Measurements from ENCODE around the gene HECTD1.
"Not testable (repeated sequence)": the region's sequence is repeated elsewhere in the genome, so short reads cannot be mapped to it uniquely, and the experiment has no call there.

The HECTD1 gene

DNA sequence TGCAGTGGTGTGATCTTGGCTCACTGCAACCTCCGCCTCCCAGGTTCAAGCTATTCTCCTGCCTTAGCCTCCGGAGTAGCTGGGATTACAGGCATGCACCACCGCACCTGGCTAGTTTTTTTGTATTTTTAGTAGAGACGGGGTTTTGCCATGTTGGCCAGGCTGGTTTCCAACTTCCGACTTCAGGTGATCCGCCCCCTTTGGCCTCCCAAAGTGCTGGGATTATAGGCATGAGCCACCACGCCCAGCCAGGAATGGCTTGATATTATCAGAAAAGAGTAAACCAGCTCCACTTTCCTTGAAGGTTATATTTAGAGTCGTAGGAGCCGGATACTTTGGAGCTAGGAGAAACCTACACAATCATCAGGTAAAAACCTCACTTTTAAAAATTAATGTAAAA is 121.1 kb downstream of the HECTD1 start:
- not testable (repeated sequence) for DNase-seq

DNA sequence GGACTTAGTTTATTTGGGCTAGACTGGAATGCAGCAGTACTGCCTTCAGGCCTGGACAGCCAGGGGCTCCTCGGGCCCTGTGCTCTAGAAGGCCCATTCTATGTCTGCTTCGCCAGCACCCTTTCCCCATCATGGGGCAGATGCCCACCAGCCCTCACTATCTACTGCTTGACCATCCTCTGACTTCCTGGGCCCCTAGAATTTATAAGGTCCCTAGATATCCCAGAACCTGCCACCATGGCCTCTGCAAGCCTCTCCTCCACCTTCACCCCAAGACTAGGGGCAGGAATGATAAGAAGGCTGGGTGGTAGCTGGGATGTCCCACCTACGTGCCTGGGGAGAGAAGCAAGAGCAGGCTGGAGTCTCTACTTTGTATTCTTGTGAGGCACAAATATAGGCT is 122.6 kb downstream of the HECTD1 start:
- DNase-seq: no peak

GRCh38 chr14:31084385-31084784 is 123.2 kb downstream of the HECTD1 start:
- DNase-seq: no peak

GRCh38 chr14:31083781-31084180 is 123.8 kb downstream of the HECTD1 start:
- DNase-seq: no peak

- DNase-seq: no peak
Measured at GRCh38 chr14:31080484-31080883, 127.1 kb downstream of the HECTD1 start.

GRCh38 chr14:31080056-31080455 is 127.5 kb downstream of the HECTD1 start:
- DNase-seq: no peak

GRCh38 chr14:31078766-31079165 is 128.8 kb downstream of the HECTD1 start:
- no peak for DNase-seq

- no peak for DNase-seq
Measured at GRCh38 chr14:31075144-31075543, 132.4 kb downstream of the HECTD1 start.

DNA sequence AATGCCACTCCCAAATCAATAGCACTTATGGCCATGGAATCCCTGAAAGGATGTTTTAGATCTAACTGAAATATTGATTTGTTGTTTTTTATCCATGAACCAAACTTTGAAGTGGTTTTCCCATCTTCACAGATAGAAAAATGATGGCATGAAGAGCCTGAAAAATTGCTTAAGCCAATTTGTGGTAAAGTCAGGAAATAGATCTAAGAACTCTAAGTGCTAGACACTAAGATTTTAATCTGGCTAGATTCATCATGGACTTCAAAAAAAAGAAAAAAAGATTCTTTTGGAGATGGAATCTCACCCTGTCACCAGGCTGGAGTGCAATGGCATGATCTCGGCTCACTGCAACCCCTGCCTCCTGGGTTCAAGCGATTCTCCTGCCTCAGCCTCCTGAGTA is 136.4 kb downstream of the HECTD1 start:
- no peak for DNase-seq

GRCh38 chr14:31070431-31070830 is 137.2 kb downstream of the HECTD1 start:
- DNase-seq: no peak

DNA sequence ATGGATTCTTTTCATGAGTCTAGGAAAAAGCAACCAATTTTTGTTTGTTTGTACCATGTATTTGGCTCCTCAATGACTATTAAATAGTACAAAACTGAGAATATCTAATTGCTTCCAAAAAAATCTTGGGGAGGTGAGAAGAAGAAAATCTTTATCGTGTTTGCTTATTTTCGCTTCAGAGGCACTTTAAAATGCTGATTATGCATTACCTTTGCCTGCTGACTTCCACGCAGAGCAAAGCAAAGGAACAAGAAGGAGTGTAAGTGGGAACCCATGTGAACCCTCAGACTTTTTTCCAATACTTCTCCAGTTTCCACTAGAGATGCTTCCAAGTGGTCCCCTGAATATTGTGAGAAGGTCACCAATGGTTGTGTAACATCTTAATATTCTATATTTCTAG is 138.2 kb downstream of the HECTD1 start:
- DNase-seq: no peak

DNA sequence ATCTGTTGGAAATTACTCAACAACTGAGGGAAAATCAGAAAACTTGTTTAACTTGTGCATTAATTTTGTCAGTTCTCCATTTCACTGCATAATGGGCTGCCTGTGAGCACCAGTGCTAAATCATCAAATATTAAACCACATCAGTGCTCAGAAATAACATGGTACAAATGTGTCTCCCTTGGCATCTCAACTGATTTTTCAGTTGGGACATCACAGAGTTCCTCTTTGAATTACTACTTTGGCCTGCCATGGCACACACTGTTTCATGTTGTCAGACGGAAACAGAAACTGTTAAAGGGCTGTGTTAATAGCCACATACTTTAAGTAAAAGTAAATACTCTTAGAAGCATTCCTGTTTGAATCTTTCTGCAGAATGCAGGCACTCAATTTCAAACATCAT is 139.4 kb downstream of the HECTD1 start:
- DNase-seq: no peak

DNA sequence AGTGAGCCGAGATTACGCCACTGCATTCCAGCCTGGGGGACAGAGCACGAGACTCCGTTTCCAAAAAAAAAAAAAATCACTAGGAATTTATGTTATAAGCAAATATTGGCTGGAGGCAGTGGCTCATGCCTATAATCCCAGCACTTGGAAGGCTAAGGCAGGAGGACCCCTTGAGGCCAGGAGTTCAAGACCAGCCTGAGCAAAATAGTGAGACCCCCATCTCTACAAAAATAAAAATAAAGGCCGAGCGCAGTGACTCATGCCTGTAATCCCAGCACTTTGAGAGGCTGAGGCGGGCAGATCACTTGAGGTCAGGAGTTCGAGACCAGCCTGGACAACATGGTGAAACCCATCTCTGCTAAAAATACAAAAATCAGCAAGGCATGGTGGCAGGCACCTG is 144.7 kb downstream of the HECTD1 start:
- not testable (repeated sequence) for DNase-seq

DNA sequence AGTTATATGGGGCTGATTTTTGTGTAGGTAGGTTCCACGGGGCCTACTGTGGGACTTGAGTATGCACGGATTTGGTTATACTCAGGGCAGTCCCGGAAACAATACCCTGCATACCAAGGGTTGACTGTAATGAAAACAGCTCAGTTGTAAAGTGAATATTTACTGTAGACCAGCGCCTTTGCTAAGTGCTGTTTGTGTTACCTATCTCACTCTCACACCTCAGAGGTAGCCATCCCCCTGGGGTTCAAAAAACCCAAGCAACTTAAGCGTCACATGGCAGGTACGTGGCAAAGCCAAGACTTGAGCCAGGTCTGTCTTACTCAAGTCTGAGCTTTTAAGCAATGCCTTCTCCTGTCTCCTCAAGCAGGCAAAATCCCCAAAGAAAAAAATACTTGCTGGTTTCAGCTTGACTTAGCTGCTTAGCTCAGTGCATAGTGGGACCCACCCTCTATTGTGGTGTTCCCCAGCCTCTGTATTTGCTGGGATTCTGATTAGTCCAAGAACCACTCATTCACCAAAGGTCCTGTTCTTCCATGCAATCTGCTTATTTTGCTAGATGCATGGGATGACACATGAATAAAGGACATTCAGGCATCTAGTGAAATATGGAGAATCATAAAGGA is 147.2 kb downstream of the HECTD1 start:
- DNase-seq: peak in 1 of 2 experiments; percentile 9

GRCh38 chr14:31059152-31059924 is 148.3 kb downstream of the HECTD1 start:
- DNase-seq: peak in 1 of 2 experiments; percentile 9

DNA sequence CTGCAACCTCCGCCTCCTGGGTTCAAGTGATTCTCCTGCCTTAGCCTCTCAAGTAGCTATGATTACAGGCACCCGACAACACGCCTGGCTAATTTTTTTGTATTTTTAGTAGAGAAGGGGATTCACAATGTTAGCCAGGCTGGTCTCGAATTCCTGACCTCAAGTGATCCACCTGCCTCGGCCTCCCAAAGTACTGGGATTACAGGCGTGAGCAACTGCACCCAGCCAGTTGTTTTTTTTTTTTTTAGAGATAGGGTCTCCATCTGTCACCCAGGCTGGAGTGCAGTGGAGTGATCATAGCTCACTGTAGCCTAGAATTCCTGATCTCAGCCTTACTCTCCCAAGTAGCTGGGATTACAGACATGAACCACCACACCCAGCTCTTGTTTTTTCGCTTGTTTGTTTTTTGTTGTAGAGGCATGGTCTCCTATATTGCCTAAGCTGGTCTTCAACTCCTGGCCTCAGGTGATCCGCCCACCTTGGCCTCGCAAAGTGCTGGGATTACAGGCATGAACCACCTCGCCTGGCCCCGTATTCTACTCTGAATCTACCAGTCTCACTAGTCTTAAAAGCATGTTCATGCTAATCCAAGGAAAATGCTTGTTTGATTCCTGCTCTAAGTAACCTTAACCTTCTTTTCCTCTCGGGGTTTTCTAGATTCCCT is 149.8 kb downstream of the HECTD1 start:
- DNase-seq: no peak

DNA sequence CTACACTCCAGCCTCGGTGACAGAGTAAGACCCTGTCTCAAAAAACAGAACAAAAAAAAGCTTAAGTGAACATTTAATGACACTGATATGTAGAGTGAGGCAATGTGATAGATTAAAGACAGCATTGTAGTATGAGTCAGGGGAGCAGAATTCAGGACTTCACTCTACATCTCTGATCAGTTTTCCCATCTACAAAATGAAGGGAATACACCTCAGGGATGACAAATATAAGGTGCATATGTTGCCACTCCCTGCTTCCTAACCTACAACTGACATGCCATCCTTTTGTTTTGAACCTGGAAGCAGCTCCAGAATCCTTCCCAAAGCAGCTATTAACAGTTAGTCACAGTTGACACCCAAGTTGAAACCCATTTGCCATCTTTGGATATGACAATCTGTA is 150.6 kb downstream of the HECTD1 start:
- DNase-seq: no peak

DNA sequence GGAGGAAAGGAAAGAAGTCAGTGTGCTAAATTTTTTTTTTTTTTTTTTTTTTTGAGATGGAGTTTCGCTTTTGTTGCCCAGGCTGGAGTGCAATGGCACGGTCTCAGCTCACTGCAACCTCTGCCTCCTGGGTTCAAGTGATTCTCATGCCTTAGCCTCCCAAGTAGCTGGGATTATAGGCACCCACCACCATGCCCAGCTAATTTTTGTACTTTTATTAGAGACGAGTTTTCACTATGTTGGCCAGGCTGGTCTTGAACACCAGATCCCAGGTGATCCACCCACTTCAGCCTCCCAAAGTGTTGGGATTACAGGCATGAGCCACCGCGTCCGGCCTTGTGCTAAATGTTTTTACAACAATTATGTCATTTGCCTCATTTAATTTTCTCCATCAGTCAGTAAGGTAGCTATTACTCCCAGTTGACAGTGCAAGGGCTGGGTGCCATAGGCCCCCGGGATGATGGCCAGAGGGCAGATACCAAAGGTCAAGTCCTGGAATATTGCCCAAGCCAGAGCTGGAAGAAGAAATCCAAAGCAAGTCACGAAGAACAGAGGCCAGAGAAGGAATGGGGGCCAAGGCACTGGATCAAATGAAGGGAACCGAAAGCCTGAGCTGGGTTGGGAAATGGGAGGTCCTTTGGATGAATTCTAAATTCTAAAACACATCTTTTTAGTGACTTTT is 154.5 kb downstream of the HECTD1 start:
- not testable (repeated sequence) for DNase-seq

DNA sequence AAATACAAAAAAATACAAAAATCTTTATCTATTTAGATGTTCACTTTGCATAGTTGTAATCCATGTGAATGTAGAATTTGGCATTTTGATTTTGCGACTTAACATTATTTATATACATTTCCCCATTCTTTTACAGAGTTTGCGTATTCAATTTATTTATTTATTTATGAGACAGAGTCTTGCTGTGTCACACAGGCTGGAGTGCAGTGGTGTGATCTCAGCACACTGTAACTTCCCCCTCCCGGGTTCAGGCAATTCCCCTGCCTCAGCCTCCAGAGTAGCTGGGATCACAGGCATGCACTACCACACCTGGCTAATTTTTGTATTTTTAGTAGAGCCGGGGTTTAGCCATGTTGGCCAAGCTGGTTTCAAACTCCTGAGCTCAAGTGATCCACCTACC is 156.1 kb downstream of the HECTD1 start:
- no peak for DNase-seq

DNA sequence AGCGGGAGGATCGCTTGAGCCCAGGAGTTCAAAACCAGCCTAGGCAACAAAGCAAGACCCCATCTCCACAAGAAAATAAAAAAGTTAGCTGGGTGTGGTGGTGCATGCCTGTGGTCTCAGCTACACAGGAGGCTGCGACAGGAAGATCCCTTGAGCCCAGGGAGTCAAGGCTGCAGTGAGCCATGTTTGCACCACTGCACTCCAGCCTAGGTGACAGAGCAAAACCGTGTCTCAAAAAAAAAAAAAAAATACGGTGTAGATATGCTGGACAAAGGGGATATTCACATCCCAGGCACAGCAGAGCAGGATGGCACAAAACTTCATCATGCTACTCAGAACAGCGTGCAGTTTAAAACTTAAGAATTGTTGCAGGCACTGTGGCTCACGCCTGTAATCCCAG is 156.6 kb downstream of the HECTD1 start:
- no peak for DNase-seq
